ENCODE data around the gene FGD3. TPM values are rescaled to one million over a fixed set of nuclear protein-coding genes. Genes with fewer than 3 reads are reported as not detected.

FGD3 gene
- total RNA-seq, 1 donor from 2014 or later = 0.46 TPM

- no peak for DNase-seq (ENCODE audit: low read depth)
- Histone ChIP-seq H3K4me3 (ENCODE audit: low read depth, low read length) (peak within 1 kb of the TSS; percentile 15), H3K36me3 (ENCODE audit: control insufficient read depth, insufficient read depth, low read length) (no peaks in the 10 kb centered on the region), H3K27me3 (ENCODE audit: control insufficient read depth, insufficient read depth, low read length) (peaks cover 7% of the 10 kb centered on the region)
- TF ChIP-seq CTCF (IDR thresholded peaks at IDR 0.05; ENCODE audit: insufficient read depth, low read length, poor library complexity, severe bottlenecking) = no peak
These were observed 111.2 kb downstream of the FGD3 start, which contains the start of gene SUSD3 for GRCh38 chr9:93058355-93059010. TSS of gene SUSD3 (plus strand) at chr9:93058701. CDS start at chr9:93058743, 42 bp downstream.

GRCh38 chr9:93059011-93059714 lies 111.8 kb downstream of the FGD3 start:
- TF ChIP-seq CTCF (IDR thresholded peaks at IDR 0.05; ENCODE audit: insufficient read depth, low read length, poor library complexity, severe bottlenecking) = no peak
- Histone ChIP-seq H3K4me3 (ENCODE audit: low read depth, low read length) (peak overlapping the region; percentile 15), H3K27me3 (ENCODE audit: control insufficient read depth, insufficient read depth, low read length) (peaks cover 3% of the 10 kb centered on the region), H3K36me3 (ENCODE audit: control insufficient read depth, insufficient read depth, low read length) (no peaks in the 10 kb centered on the region)
- DNase-seq (ENCODE audit: low read depth) = no peak

- Histone ChIP-seq H3K36me3 (ENCODE audit: control insufficient read depth, insufficient read depth, low read length) (no peaks in the 10 kb centered on the region), H3K27me3 (ENCODE audit: control insufficient read depth, insufficient read depth, low read length) (peaks cover 3% of the 10 kb centered on the region), H3K4me3 (ENCODE audit: low read depth, low read length) (no peak overlapping the region)
- no peak for DNase-seq (ENCODE audit: low read depth)
- no peak for TF ChIP-seq CTCF (IDR thresholded peaks at IDR 0.05; ENCODE audit: insufficient read depth, low read length, poor library complexity, severe bottlenecking)
These were observed 112.6 kb downstream of the FGD3 start for GRCh38 chr9:93059715-93060578.

- no peak for DNase-seq (ENCODE audit: low read depth)
- H3K4me3 ChIP-seq (ENCODE audit: low read depth, low read length) = no peak overlapping the region
- no peak for TF ChIP-seq CTCF (IDR thresholded peaks at IDR 0.05; ENCODE audit: insufficient read depth, low read length, poor library complexity, severe bottlenecking)
- H3K27me3 ChIP-seq (ENCODE audit: control insufficient read depth, insufficient read depth, low read length) = peaks cover 3% of the 10 kb centered on the region
- no peaks in the 10 kb centered on the region for H3K36me3 ChIP-seq (ENCODE audit: control insufficient read depth, insufficient read depth, low read length)
These were observed 113.5 kb downstream of the FGD3 start for GRCh38 chr9:93060746-93061259.

GRCh38 chr9:93061260-93061751 lies 114.0 kb downstream of the FGD3 start:
- no peak for DNase-seq (ENCODE audit: low read depth)
- no peak for TF ChIP-seq CTCF (IDR thresholded peaks at IDR 0.05; ENCODE audit: insufficient read depth, low read length, poor library complexity, severe bottlenecking)

More at GRCh38 chr9:93061260-93061751, 114.0 kb downstream of the FGD3 start:
- Histone ChIP-seq H3K36me3 (ENCODE audit: control insufficient read depth, insufficient read depth, low read length) (no peaks in the 10 kb centered on the region), H3K27me3 (ENCODE audit: control insufficient read depth, insufficient read depth, low read length) (peaks cover 3% of the 10 kb centered on the region), H3K4me3 (ENCODE audit: low read depth, low read length) (no peak overlapping the region)

All from kidney epithelial cell (primary cell).